CD4-positive, alpha-beta T cell treated with Interleukin-15 for 1 hour (primary cell): ENCODE measurements around the gene RXYLT1.
"Not testable (repeated sequence)": the region's sequence is repeated elsewhere in the genome, so short reads cannot be mapped to it uniquely, and the experiment has no call there.

Experiments used
- DNase-seq: peaks from one replicate; pipeline ENCODE4 v3.0.0-alpha.2; 2020

Gene RXYLT1

GRCh38 chr12:63804746-63805145 lies 25.0 kb downstream of the RXYLT1 start:
- no peak for DNase-seq

- no peak for DNase-seq
These were observed 26.3 kb downstream of the RXYLT1 start for GRCh38 chr12:63805704-63806672.

- no peak for DNase-seq
These were observed 28.9 kb downstream of the RXYLT1 start for GRCh38 chr12:63808631-63809030.

- no peak for DNase-seq
These were observed 29.9 kb downstream of the RXYLT1 start for GRCh38 chr12:63809566-63809965.

- DNase-seq = no peak
These were observed 31.6 kb downstream of the RXYLT1 start for GRCh38 chr12:63811334-63811733.

- DNase-seq = no peak
These were observed 32.0 kb downstream of the RXYLT1 start for GRCh38 chr12:63811755-63812154.

GRCh38 chr12:63814146-63814772 lies 34.5 kb downstream of the RXYLT1 start:
- DNase-seq = no peak

- no peak for DNase-seq
These were observed 35.8 kb downstream of the RXYLT1 start for GRCh38 chr12:63815482-63815852.

- DNase-seq = no peak
These were observed 36.3 kb downstream of the RXYLT1 start for GRCh38 chr12:63816031-63816430.

GRCh38 chr12:63820427-63820826 lies 40.7 kb downstream of the RXYLT1 start:
- DNase-seq = no peak

- no peak for DNase-seq
These were observed 42.1 kb downstream of the RXYLT1 start for GRCh38 chr12:63821781-63822251.

GRCh38 chr12:63822352-63822751 lies 42.6 kb downstream of the RXYLT1 start:
- DNase-seq = no peak

- DNase-seq = no peak
These were observed 43.3 kb downstream of the RXYLT1 start for GRCh38 chr12:63823040-63823439.

- no peak for DNase-seq
These were observed 46.4 kb downstream of the RXYLT1 start for GRCh38 chr12:63826006-63826585.

- DNase-seq = no peak
These were observed 49.2 kb downstream of the RXYLT1 start for GRCh38 chr12:63828867-63829266.

- no peak for DNase-seq
These were observed 56.3 kb downstream of the RXYLT1 start for GRCh38 chr12:63836046-63836445.

GRCh38 chr12:63836936-63837335 lies 57.2 kb downstream of the RXYLT1 start:
- no peak for DNase-seq

GRCh38 chr12:63838411-63838810 lies 58.7 kb downstream of the RXYLT1 start:
- DNase-seq = no peak

- DNase-seq = no peak
These were observed 61.3 kb downstream of the RXYLT1 start for GRCh38 chr12:63841011-63841410.

GRCh38 chr12:63841571-63841970 lies 61.9 kb downstream of the RXYLT1 start:
- no peak for DNase-seq

- DNase-seq = not testable (repeated sequence)
These were observed 63.0 kb downstream of the RXYLT1 start for GRCh38 chr12:63842750-63843149.

- peak; percentile 27 for DNase-seq
These were observed 63.6 kb downstream of the RXYLT1 start for GRCh38 chr12:63843254-63843720.

GRCh38 chr12:63843721-63844390 lies 64.1 kb downstream of the RXYLT1 start:
- peak; percentile 80 for DNase-seq
